NCI-H1694 (cell line): Measurements from ENCODE around the gene IL12B.
"Not testable (repeated sequence)": the region's sequence is repeated elsewhere in the genome, so short reads cannot be mapped to it uniquely, and the experiment has no call there.

Experiments used
- DNase-seq: peaks from one replicate; lab custom pipeline; 2025; lab: John Stamatoyannopoulos, UW

Gene IL12B

GRCh38 chr5:159290741-159291140 lies 39.5 kb downstream of the IL12B start:
- no peak for DNase-seq

- DNase-seq, result peak; percentile 57
These were observed 43.8 kb downstream of the IL12B start for GRCh38 chr5:159286420-159287035.

DNA sequence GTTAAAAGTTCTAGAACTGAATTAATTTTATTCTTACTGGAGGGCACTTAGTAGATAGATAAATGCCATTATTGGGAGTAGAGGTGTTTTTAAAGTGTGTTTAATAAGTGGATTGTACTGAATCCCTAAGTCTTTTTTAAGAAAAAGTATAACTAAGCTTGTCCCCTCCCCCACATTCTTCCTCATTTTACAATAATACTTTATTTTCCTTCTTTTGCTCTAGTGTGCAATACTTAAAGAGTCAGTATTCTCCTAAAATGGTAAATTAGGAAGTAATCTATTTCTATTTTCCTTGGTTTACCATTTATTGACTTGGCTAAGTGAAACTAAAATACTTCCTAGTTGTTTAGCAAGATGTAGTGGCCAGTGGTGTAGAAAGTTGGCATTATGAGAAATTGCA lies 55.6 kb downstream of the IL12B start:
- no peak for DNase-seq

DNA sequence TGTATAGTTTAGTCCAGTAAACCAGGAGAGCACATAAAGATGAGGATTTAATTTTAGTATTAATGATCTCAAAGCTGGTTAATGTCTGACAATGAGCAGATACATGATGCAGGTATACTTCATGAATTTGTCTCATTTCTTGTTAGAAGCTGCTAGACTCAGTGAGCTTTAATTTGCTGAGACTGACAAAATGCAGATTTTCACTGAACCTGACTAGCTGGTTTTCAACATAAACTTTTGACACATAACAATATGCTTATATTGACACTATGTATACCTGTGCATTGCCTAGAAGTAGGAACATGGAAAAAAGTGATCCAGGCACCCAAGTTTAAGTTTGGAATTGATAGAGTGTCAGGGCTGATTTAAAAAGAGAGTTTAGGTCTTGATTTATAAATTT lies 56.4 kb downstream of the IL12B start:
- DNase-seq, result no peak

GRCh38 chr5:159269723-159270122 lies 60.6 kb downstream of the IL12B start:
- no peak for DNase-seq

DNA sequence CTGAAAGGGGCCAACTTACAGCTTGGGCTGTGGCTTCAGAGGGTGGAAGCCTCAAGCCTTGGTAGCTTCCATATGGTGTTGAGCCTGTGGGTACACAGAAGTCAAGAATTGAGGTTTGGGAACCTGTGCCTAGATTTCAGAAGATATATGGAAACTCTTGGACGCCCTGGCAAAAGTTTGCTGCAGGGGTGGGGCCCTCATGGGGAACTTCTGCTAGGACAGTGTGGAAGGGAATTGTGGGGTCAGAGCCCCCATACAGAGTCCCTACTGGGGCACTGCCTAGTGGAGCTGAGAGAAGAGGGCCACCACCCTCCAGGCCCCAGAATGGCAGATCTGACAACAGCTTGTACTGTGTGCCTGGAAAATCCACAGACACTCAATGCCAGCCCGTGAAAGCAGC lies 63.5 kb downstream of the IL12B start:
- not testable (repeated sequence) for DNase-seq
